Naive thymus-derived CD4-positive, alpha-beta T cell (primary cell): ENCODE data around the gene MBOAT1. TPM values are rescaled to one million over a fixed set of nuclear protein-coding genes. Genes with fewer than 3 reads are reported as not detected.
"Not testable (repeated sequence)": the region's sequence is repeated elsewhere in the genome, so short reads cannot be mapped to it uniquely, and the experiment has no call there.

Experiments used
- ATAC-seq: fragments of 150-1000 bp; cut with Tn5 transposase; 2 replicates; pipeline ENCODE4 v1.10.0; 2021; ENCODE audit warnings: mild to moderate bottlenecking, moderate library complexity
- CTCF ChIA-PET: fragments of 350-600 bp; sonication (Branson Sonifier 250); formaldehyde crosslinking; loops from one replicate; lab custom pipeline; 2021; ENCODE audit warnings: antibody characterized with exemption; lab: Charles Lee
- POLR2A ChIA-PET: fragments of 350-600 bp; sonication (Branson Sonifier 250); formaldehyde crosslinking; loops from one replicate; lab custom pipeline; 2021; ENCODE audit warnings: antibody characterized with exemption, inconsistent platforms; lab: Charles Lee
- DNase-seq, 9 donors: peaks; one replicate each; pipeline versions ENCODE4 v3.0.0 to v3.0.0-alpha.2; 2020 to 2022; ENCODE audit warnings: mixed read lengths in 1 of 9
- H3K27ac ChIP-seq: one replicate; pipeline ENCODE4 v1.7.0; 2013; ENCODE audit warnings: mild to moderate bottlenecking, low read depth, low read length, moderate library complexity
- H3K27me3 ChIP-seq, 2 donors: one replicate each; pipeline ENCODE4 v1.7.0; 2013; ENCODE audit warnings: low read length in 2 of 2, mild to moderate bottlenecking in 2 of 2, moderate library complexity in 2 of 2; ENCODE audit not compliant: control insufficient read depth in 2 of 2, insufficient read depth in 2 of 2
- H3K36me3 ChIP-seq, 3 experiments: 1 replicate in 2 of 3; 2 replicates in 1 of 3; pipeline ENCODE4 v1.7.0; 2013; ENCODE audit warnings: low read length in 3 of 3, mild to moderate bottlenecking in 3 of 3, moderate library complexity in 1 of 3; ENCODE audit not compliant: insufficient read depth in 3 of 3, control insufficient read depth in 2 of 3
- H3K4me1 ChIP-seq, 2 donors: one replicate each; pipeline ENCODE4 v1.7.0; 2013; ENCODE audit warnings: low read length in 2 of 2, mild to moderate bottlenecking in 2 of 2, moderate library complexity in 1 of 2; ENCODE audit not compliant: control insufficient read depth in 2 of 2, insufficient read depth in 2 of 2
- H3K4me3 ChIP-seq: 2 replicates; pipeline ENCODE4 v1.7.0; 2013; ENCODE audit warnings: mild to moderate bottlenecking, low read length
- H3K9me3 ChIP-seq, 3 experiments: 1 replicate in 2 of 3; 2 replicates in 1 of 3; pipeline ENCODE4 v1.7.0; 2013; ENCODE audit warnings: low read length in 3 of 3; ENCODE audit not compliant: control insufficient read depth in 2 of 3
- H3K27ac Mint-ChIP-seq, 9 donors: one replicate each; pipeline ENCODE4 v1.8.0; 2020 to 2022; ENCODE audit warnings: mixed read lengths in 9 of 9, mild to moderate bottlenecking in 8 of 9, moderate library complexity in 5 of 9, inconsistent platforms in 2 of 9
- H3K27me3 Mint-ChIP-seq, 5 donors: one replicate each; pipeline ENCODE4 v1.8.0; 2021 to 2022; ENCODE audit warnings: mixed read lengths in 5 of 5, mild to moderate bottlenecking in 1 of 5
- H3K36me3 Mint-ChIP-seq, 5 donors: one replicate each; pipeline ENCODE4 v1.8.0; 2020 to 2022; ENCODE audit warnings: mixed read lengths in 5 of 5, mild to moderate bottlenecking in 3 of 5, inconsistent platforms in 1 of 5
- H3K4me1 Mint-ChIP-seq, 7 donors: one replicate each; pipeline ENCODE4 v1.8.0; 2020 to 2022; ENCODE audit warnings: mixed read lengths in 7 of 7, mild to moderate bottlenecking in 3 of 7, inconsistent platforms in 1 of 7
- H3K4me3 Mint-ChIP-seq, 10 donors: one replicate each; pipeline ENCODE4 v1.8.0; 2020 to 2022; ENCODE audit warnings: mild to moderate bottlenecking in 10 of 10, mixed read lengths in 10 of 10, moderate library complexity in 6 of 10, inconsistent platforms in 2 of 10
- H3K9me3 Mint-ChIP-seq, 11 donors: one replicate each; pipeline ENCODE4 v1.8.0; 2020 to 2022; ENCODE audit warnings: mixed read lengths in 11 of 11, mild to moderate bottlenecking in 4 of 11, inconsistent platforms in 1 of 11, moderate library complexity in 1 of 11
- intact Hi-C, 2 donors: fragments of 100-400 bp; cut with micrococcal nuclease; formaldehyde crosslinking; loops; one replicate each; pipeline ENCODE4 v1.15.1; 2023
- polyA plus RNA-seq, 2 donors: library from polyadenylated mRNA; unstranded; fragments of 300-500 nt; fragmentation: Illumina TruSeq; gene quantifications; one replicate each; pipeline ENCODE4 v1.2.3, GENCODE V29; 2021
- total RNA-seq, 6 experiments: library from RNA in 5 of 6; stranded (reverse) in 5 of 6; gene quantifications; 1 replicate in 5 of 6; 2 replicates in 1 of 6; pipeline ENCODE4 v1.2.3 and lab custom pipeline; 2021 to 2026

Gene MBOAT1
- total and polyA plus RNA-seq, 7 experiments from 2014 or later, result 0.84 to 24.7 (median 9.5) TPM

GRCh38 chr6:20253021-20253420 lies 40.8 kb upstream of the MBOAT1 start:
- Mint-ChIP-seq H3K27me3 (peaks cover 0 to 14% (median 0%) of the 10 kb centered on the region in 5 donors), H3K36me3 (no peaks in the 10 kb centered on the region), H3K27ac (no peak overlapping the region), H3K4me3 (no peak overlapping the region), H3K4me1 (no peaks in the 10 kb centered on the region), H3K9me3 (peaks cover 0 to 2% (median 0%) of the 10 kb centered on the region in 11 donors)
- Histone ChIP-seq H3K9me3 (no peaks in the 10 kb centered on the region), H3K27ac (no peak overlapping the region), H3K4me3 (no peak overlapping the region), H3K27me3 (no peaks in the 10 kb centered on the region), H3K4me1 (no peaks in the 10 kb centered on the region), H3K36me3 (no peaks in the 10 kb centered on the region)
- DNase-seq, result no peak
- no peak for ATAC-seq
- intact Hi-C loops, result no loop called here
- ChIA-PET CTCF (no interaction called here), POLR2A (no interaction called here)

GRCh38 chr6:20252311-20252710 lies 40.0 kb upstream of the MBOAT1 start:
- Mint-ChIP-seq H3K9me3 (no peaks in the 10 kb centered on the region), H3K27ac (no peak overlapping the region), H3K36me3 (no peaks in the 10 kb centered on the region), H3K4me3 (no peak overlapping the region), H3K4me1 (no peaks in the 10 kb centered on the region), H3K27me3 (peaks cover 0 to 14% (median 0%) of the 10 kb centered on the region in 5 donors)
- Histone ChIP-seq H3K9me3 (no peaks in the 10 kb centered on the region), H3K4me1 (no peaks in the 10 kb centered on the region), H3K27ac (no peak overlapping the region), H3K4me3 (no peak overlapping the region), H3K36me3 (no peaks in the 10 kb centered on the region), H3K27me3 (no peaks in the 10 kb centered on the region)
- intact Hi-C loops, result no loop called here
- CTCF ChIA-PET, result no interaction called here
- no peak for DNase-seq
- POLR2A ChIA-PET, result no interaction called here
- no peak for ATAC-seq

- ATAC-seq (no peak), DNase-seq (no peak)
- Histone ChIP-seq H3K27ac (no peak overlapping the region), H3K9me3 (no peaks in the 10 kb centered on the region), H3K4me1 (no peaks in the 10 kb centered on the region), H3K36me3 (no peaks in the 10 kb centered on the region), H3K4me3 (no peak overlapping the region), H3K27me3 (no peaks in the 10 kb centered on the region)
- H3K4me3 Mint-ChIP-seq, result no peak overlapping the region
- H3K36me3 Mint-ChIP-seq, result no peaks in the 10 kb centered on the region
- H3K4me1 Mint-ChIP-seq, result peaks cover 0 to 1% (median 0%) of the 10 kb centered on the region in 7 donors
- CTCF ChIA-PET, result no interaction called here
- peaks cover 0 to 2% (median 0%) of the 10 kb centered on the region in 11 donors for H3K9me3 Mint-ChIP-seq
- H3K27me3 Mint-ChIP-seq, result peaks cover 0 to 14% (median 0%) of the 10 kb centered on the region in 5 donors
- POLR2A ChIA-PET, result no interaction called here
- no peak overlapping the region for H3K27ac Mint-ChIP-seq
- intact Hi-C loops, result no loop called here
Measured at GRCh38 chr6:20251525-20251924, 39.3 kb upstream of the MBOAT1 start.

GRCh38 chr6:20246125-20246524 lies 33.9 kb upstream of the MBOAT1 start:
- Mint-ChIP-seq H3K4me1 (peaks cover 0 to 1% (median 0%) of the 10 kb centered on the region in 7 donors), H3K4me3 (no peak overlapping the region), H3K27ac (no peak overlapping the region), H3K36me3 (peaks cover 0 to 4% (median 0%) of the 10 kb centered on the region in 5 donors), H3K9me3 (peaks cover 0 to 9% (median 0%) of the 10 kb centered on the region in 11 donors), H3K27me3 (peaks cover 0 to 3% (median 0%) of the 10 kb centered on the region in 5 donors)
- ATAC-seq (no peak), DNase-seq (no peak)
- intact Hi-C loops, result no loop called here
- Histone ChIP-seq H3K9me3 (no peaks in the 10 kb centered on the region), H3K4me3 (no peak overlapping the region), H3K36me3 (no peaks in the 10 kb centered on the region), H3K27me3 (no peaks in the 10 kb centered on the region), H3K27ac (no peak overlapping the region), H3K4me1 (no peaks in the 10 kb centered on the region)
- ChIA-PET POLR2A (no interaction called here), CTCF (no interaction called here)

GRCh38 chr6:20244807-20245681 lies 32.8 kb upstream of the MBOAT1 start:
- H3K9me3 ChIP-seq, H3K4me1 Mint-ChIP-seq, CTCF ChIA-PET, H3K36me3 ChIP-seq, H3K9me3 Mint-ChIP-seq, H3K27me3 ChIP-seq, ATAC-seq, H3K4me3 ChIP-seq, H3K4me1 ChIP-seq, H3K27me3 Mint-ChIP-seq, H3K27ac Mint-ChIP-seq, H3K27ac ChIP-seq, intact Hi-C loops, H3K36me3 Mint-ChIP-seq, DNase-seq, POLR2A ChIA-PET, H3K4me3 Mint-ChIP-seq: not testable (repeated sequence)

- no peaks in the 10 kb centered on the region for H3K4me1 ChIP-seq
- no peak overlapping the region for H3K27ac Mint-ChIP-seq
- H3K9me3 Mint-ChIP-seq, result peaks cover 0 to 9% (median 0%) of the 10 kb centered on the region in 11 donors
- no peak overlapping the region for H3K27ac ChIP-seq
- peaks cover 0 to 4% (median 0%) of the 10 kb centered on the region in 5 donors for H3K36me3 Mint-ChIP-seq
- no peaks in the 10 kb centered on the region for H3K27me3 ChIP-seq
- peaks cover 0 to 3% (median 0%) of the 10 kb centered on the region in 5 donors for H3K27me3 Mint-ChIP-seq
- H3K36me3 ChIP-seq, result no peaks in the 10 kb centered on the region
- ATAC-seq (no peak), DNase-seq (no peak)
- H3K9me3 ChIP-seq, result no peaks in the 10 kb centered on the region
- intact Hi-C loops, result no loop called here
- POLR2A ChIA-PET, result no interaction called here
- peaks cover 0 to 1% (median 0%) of the 10 kb centered on the region in 7 donors for H3K4me1 Mint-ChIP-seq
- no peak overlapping the region for H3K4me3 Mint-ChIP-seq
- no peak overlapping the region for H3K4me3 ChIP-seq
- CTCF ChIA-PET, result interaction anchor here (0.6 kb wide), 1 partner anchor 321 kb away, joined by 3 read pairs; no protein-coding TSS in a partner anchor
Measured at GRCh38 chr6:20243288-20243687, 31.0 kb upstream of the MBOAT1 start.
